Astrocyte of the cerebellum (primary cell): Measurements from ENCODE around the gene ST8SIA3.

ENCODE experiments used
- DNase-seq: peaks from one replicate; pipeline ENCODE4 v3.0.0-alpha.2; 2011; ENCODE audit warnings: low read depth
- H3K4me3 ChIP-seq: 2 replicates; pipeline ENCODE4 v1.5.1; 2011; ENCODE audit warnings: mild to moderate bottlenecking, low read depth, low read length, moderate library complexity
- in situ Hi-C: cut with HindIII; loops from 2 replicates; pipeline ENCODE4 v1.10.0; 2017; ENCODE audit warnings: low sequenced_read_pairs
- TF ChIP-seq, protein P1 (sequence below): IDR thresholded peaks from 2 replicates; pipeline ENCODE4 v1.5.1; 2012; ENCODE audit warnings: low read length, low read depth, moderate library complexity, mild to moderate bottlenecking; ENCODE audit errors: missing control alignments

ST8SIA3 gene, protein sequence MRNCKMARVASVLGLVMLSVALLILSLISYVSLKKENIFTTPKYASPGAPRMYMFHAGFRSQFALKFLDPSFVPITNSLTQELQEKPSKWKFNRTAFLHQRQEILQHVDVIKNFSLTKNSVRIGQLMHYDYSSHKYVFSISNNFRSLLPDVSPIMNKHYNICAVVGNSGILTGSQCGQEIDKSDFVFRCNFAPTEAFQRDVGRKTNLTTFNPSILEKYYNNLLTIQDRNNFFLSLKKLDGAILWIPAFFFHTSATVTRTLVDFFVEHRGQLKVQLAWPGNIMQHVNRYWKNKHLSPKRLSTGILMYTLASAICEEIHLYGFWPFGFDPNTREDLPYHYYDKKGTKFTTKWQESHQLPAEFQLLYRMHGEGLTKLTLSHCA

DNA sequence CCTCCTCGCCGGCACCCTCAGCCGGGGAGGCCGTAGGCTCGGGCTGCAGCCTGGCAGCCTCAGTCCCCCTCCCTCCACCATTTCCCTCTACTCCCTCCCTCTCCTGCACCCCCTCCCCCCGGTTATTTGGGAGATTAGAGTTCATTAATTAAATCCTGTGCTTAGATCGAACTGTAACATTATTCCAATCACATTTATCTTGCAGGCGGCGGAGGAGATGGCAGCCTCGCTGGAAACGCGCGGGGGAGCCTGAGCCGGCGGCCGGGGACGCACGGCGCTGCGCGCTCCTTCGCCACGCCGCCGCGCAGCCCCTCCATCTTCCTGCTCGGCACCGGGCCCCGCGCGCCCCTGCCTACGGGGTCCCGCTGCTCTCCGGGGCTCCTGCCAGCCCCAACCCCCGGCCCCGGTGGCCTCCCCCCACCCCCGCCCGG lies at the start of gene ST8SIA3:
TSS of gene ST8SIA3 (plus strand) at position 287 of the 431 bp plus-strand sequence. CDS start 290 bp downstream, outside the sequence.
- H3K4me3 ChIP-seq = no peak within 1 kb of the TSS
- DNase-seq = no peak
- in situ Hi-C loops = no loop called here
- TF ChIP-seq, protein P1, sequence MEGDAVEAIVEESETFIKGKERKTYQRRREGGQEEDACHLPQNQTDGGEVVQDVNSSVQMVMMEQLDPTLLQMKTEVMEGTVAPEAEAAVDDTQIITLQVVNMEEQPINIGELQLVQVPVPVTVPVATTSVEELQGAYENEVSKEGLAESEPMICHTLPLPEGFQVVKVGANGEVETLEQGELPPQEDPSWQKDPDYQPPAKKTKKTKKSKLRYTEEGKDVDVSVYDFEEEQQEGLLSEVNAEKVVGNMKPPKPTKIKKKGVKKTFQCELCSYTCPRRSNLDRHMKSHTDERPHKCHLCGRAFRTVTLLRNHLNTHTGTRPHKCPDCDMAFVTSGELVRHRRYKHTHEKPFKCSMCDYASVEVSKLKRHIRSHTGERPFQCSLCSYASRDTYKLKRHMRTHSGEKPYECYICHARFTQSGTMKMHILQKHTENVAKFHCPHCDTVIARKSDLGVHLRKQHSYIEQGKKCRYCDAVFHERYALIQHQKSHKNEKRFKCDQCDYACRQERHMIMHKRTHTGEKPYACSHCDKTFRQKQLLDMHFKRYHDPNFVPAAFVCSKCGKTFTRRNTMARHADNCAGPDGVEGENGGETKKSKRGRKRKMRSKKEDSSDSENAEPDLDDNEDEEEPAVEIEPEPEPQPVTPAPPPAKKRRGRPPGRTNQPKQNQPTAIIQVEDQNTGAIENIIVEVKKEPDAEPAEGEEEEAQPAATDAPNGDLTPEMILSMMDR = no peak

DNA sequence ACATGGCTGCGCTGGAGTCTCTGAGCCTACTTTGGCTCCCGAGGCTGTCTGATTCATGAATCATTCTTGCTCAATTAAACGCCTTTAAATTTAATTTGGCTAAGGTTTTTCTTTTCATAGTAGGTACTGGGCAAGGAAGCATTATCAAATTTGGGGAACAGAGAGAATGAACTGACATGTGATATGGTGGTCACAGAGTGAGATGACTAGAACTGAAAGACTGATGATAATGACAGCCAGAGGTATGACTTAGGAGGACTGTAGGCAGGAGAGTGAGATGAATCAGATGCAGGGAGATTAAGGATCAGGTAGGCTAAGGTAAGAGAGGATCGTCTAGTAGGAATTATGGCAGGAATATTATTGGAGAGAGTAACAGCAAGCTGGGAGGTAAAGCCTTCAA lies 40.9 kb upstream of the ST8SIA3 start:
- TF ChIP-seq, protein P1 = no peak
- in situ Hi-C loops = no loop called here
- no peak for DNase-seq
- no peak overlapping the region for H3K4me3 ChIP-seq

DNA sequence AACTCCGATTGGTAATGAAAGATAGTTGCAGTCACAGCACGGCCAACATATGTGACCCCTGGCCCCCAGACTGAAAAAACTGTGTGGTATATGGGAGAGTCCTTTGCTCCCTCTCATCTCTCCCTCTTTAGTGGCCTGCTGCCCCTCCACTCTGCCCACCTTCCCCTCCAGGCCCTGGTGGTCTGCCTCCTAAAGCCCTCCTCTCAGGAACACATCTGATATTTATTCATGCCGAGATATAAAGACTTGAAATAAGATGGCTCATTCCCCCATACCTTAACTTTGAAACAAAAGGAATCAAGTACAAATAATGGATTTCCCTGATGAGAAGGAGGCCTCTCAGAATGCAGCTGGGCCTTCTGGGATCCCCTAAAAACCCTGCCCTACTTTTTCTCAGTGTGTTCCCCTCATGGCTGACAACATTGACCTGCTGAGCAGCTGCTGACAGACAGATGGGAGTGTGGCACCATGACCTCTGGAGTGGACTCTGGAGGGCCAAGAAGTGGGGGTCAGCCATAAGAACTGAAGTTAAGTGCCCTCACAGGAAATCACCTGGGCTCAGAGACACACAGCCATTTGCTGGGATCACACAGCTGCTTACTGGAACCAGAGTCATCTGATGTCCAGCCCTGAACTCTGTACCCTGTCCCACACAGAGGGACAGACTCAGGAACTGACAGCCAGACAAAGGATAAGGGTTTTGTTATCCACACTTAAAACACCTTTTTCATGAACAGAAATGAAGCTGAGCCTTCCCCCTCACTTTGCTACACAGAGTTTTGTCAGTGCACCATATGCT lies 39.8 kb upstream of the ST8SIA3 start:
- DNase-seq = no peak
- no peak overlapping the region for H3K4me3 ChIP-seq
- in situ Hi-C loops = no loop called here
- TF ChIP-seq, protein P1 = no peak

DNA sequence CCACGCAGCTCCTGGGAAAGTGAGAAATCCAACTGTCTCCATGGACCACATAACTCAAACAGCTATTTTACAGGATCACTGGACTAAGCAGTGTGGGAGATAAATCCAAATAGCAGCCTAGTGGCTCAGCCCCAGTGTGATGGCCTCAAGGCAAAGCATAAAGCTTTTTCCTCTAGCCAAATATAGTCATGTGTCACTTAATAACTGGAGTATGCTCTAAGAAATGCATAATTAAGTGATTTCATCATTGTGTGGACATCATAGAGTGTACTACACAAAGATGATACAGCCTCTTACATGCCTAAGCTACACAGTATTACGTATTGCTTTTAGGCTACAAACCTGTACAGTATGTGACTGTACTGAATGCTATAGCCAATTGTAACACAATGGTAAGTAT lies 31.8 kb upstream of the ST8SIA3 start:
- no peak overlapping the region for H3K4me3 ChIP-seq
- DNase-seq = no peak
- TF ChIP-seq, protein P1 = no peak
- in situ Hi-C loops = no loop called here

DNA sequence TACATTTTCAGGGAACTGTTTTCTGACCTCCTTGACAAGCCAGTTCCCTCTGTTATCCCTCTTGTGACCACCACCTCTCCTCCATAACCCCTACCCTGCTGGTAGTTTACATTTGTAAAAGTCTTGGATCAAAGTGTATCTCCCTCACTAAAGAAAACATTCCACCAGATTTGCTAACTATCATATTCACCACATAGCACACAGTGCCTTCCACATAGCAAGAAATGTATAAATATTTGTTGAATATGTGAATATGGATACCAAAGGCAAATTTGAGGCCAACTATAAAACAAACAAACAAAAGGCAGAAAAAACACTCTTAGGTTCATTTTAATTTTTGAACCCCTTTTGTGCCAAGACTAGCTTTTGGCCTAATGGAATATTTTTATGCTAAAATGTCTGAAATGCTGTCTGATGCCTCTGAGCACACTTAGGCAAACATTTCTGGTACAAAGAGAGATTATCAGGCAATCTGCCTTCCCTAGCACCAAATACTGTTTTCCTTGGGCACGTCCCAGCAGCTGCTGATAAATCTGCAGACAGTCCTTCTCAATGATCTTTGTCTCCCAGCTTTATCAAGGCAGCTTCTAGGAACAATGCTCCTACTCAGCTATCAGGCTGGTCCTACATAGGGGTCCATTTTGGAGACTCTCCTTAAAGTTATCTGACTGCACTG lies 26.7 kb upstream of the ST8SIA3 start:
- no peak overlapping the region for H3K4me3 ChIP-seq
- TF ChIP-seq, protein P1 = no peak
- DNase-seq = no peak
- in situ Hi-C loops = no loop called here

DNA sequence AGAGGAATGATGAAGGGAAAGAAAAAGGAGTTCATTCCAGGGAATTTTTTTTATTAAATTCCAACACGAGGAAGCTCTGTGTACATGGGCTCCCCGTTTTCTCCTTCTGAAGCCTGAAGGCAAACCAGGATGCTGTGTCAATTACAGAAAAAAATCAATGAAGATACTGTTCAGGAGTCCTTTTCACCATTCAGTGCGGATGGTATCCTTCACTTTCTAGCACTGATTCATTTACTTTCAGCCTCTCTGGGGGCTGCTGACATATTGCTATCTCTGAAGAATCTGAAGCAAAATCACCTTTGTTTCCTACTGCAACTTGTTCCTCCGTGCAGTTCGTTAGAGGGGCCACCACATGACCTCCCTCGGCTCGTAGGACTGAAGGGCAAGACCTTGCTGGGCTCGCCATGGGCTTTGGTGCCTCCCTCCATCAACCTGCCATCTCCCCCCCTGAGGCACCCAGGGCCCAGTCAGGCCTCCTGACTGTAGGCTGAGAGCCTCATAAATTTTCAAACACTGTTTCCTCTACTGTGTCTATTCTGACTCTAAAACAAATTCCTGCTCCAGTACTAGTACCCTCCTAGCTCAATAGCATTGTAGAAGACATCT lies 25.5 kb upstream of the ST8SIA3 start:
- in situ Hi-C loops = no loop called here
- no peak for DNase-seq
- H3K4me3 ChIP-seq = no peak overlapping the region
- TF ChIP-seq, protein P1 = no peak
